IMR-90 (cell line): ENCODE data around the gene GOLGA3. TPM values are rescaled to one million over a fixed set of nuclear protein-coding genes. Genes with fewer than 3 reads are reported as not detected.

ENCODE experiments used
- ATAC-seq: fragments of 200-7000 bp; cut with Tn5 transposase; 2 replicates; pipeline ENCODE4 v1.9.1; 2020; ENCODE audit warnings: low read depth, mild to moderate bottlenecking, moderate library complexity
- BruUV-seq: library from RNA; stranded (reverse); fragments of 400-500 nt; replicated peaks from 2 replicates; lab custom pipeline; 2021; lab: Mats Ljungman, UMichigan
- CTCF ChIA-PET: fragments of 300-600 bp; formaldehyde crosslinking; extraction: SDS; loops from one replicate; lab custom pipeline; 2021; ENCODE audit warnings: antibody characterized with exemption; lab: Yijun Ruan, JAX
- POLR2A ChIA-PET: fragments of 300-600 bp; sonication (Branson Sonifier 250); formaldehyde crosslinking; loops from one replicate; lab custom pipeline; 2022; ENCODE audit warnings: antibody characterized with exemption; ENCODE audit not compliant: unreplicated experiment; lab: Charles Lee
- DNase-seq: peaks from one replicate; pipeline ENCODE4 v3.0.0; 2013
- H2AFZ ChIP-seq: replicated peaks from 2 replicates; pipeline ENCODE3; 2013; ENCODE audit warnings: low read length, mild to moderate bottlenecking; ENCODE audit not compliant: poor library complexity
- H2AK5ac ChIP-seq: 2 replicates; pipeline ENCODE4 v1.6.1; 2013; ENCODE audit warnings: low read depth, low read length, inconsistent platforms
- H2AK9ac ChIP-seq: replicated peaks from 2 replicates; pipeline ENCODE3; 2013; ENCODE audit warnings: mild to moderate bottlenecking, low read depth, low read length, moderate library complexity; ENCODE audit not compliant: poor library complexity
- H2BK120ac ChIP-seq: 2 replicates; pipeline ENCODE4 v1.6.1; 2013; ENCODE audit warnings: low read depth, low read length, inconsistent platforms
- H2BK15ac ChIP-seq: 3 replicates; pipeline ENCODE4 v1.6.1; 2013; ENCODE audit warnings: low read depth, low read length, inconsistent platforms
- H2BK20ac ChIP-seq: 2 replicates; pipeline ENCODE4 v1.6.1; 2013; ENCODE audit warnings: low read depth, mild to moderate bottlenecking, inconsistent platforms, low read length, moderate library complexity
- H2BK5ac ChIP-seq: 2 replicates; pipeline ENCODE4 v1.6.1; 2013; ENCODE audit warnings: mild to moderate bottlenecking, low read depth, low read length, inconsistent platforms; ENCODE audit not compliant: poor library complexity, severe bottlenecking
- H3K14ac ChIP-seq: replicated peaks from 2 replicates; pipeline ENCODE4 v1.6.1; 2013; ENCODE audit warnings: low read depth, low read length, inconsistent platforms
- H3K18ac ChIP-seq: 2 replicates; pipeline ENCODE4 v1.6.1; 2013; ENCODE audit warnings: low read depth, low read length, control low read depth
- H3K23ac ChIP-seq: 2 replicates; pipeline ENCODE4 v1.6.1; 2013; ENCODE audit warnings: low read depth, low read length, inconsistent platforms
- H3K27ac ChIP-seq: 2 replicates; pipeline ENCODE4 v1.5.1; 2013; ENCODE audit warnings: mild to moderate bottlenecking, control low read depth, low read length; ENCODE audit not compliant: insufficient read depth
- H3K27me3 ChIP-seq: 2 replicates; pipeline ENCODE4 v1.6.1; 2013; ENCODE audit warnings: low read length; ENCODE audit not compliant: control insufficient read depth, insufficient read depth
- H3K36me3 ChIP-seq: 2 replicates; pipeline ENCODE4 v1.6.1; 2013; ENCODE audit warnings: low read length, mixed read lengths; ENCODE audit not compliant: control insufficient read depth, insufficient read depth
- H3K4ac ChIP-seq: 2 replicates; pipeline ENCODE4 v1.6.1; 2013; ENCODE audit warnings: low read depth, low read length, inconsistent platforms
- H3K4me1 ChIP-seq: 2 replicates; pipeline ENCODE4 v1.6.1; 2013; ENCODE audit warnings: low read length, mixed read lengths; ENCODE audit not compliant: control insufficient read depth, insufficient read depth
- H3K4me2 ChIP-seq: 2 replicates; pipeline ENCODE4 v1.6.1; 2013; ENCODE audit warnings: low read depth, mild to moderate bottlenecking, control low read depth, low read length, moderate library complexity
- H3K4me3 ChIP-seq: 2 replicates; pipeline ENCODE4 v1.5.1; 2013; ENCODE audit warnings: low read depth, mild to moderate bottlenecking, control low read depth, low read length, moderate library complexity; ENCODE audit not compliant: insufficient read depth
- H3K56ac ChIP-seq: 2 replicates; pipeline ENCODE4 v1.6.1; 2013; ENCODE audit warnings: low read length, inconsistent platforms; ENCODE audit not compliant: insufficient read depth; ENCODE audit errors: extremely low read depth
- H3K79me1 ChIP-seq, 2 experiments: 2 replicates each; pipeline ENCODE4 v1.6.1; 2013; ENCODE audit warnings: low read length in 2 of 2, inconsistent platforms in 1 of 2, low read depth in 1 of 2
- H3K9ac ChIP-seq: 2 replicates; pipeline ENCODE4 v1.6.1; 2013; ENCODE audit warnings: low read depth, low read length, control low read depth
- H3K9me1 ChIP-seq: 2 replicates; pipeline ENCODE4 v1.6.1; 2013; ENCODE audit warnings: low read length, inconsistent platforms; ENCODE audit not compliant: insufficient read depth
- H3K9me3 ChIP-seq: 2 replicates; pipeline ENCODE4 v1.6.1; 2013; ENCODE audit warnings: low read length; ENCODE audit not compliant: control insufficient read depth, insufficient read depth
- H4K20me1 ChIP-seq: 2 replicates; pipeline ENCODE4 v1.6.1; 2013; ENCODE audit warnings: low read length, inconsistent platforms; ENCODE audit not compliant: insufficient read depth
- H4K5ac ChIP-seq: 2 replicates; pipeline ENCODE4 v1.6.1; 2013; ENCODE audit warnings: mild to moderate bottlenecking, low read depth, low read length, control low read depth
- H4K8ac ChIP-seq, 2 experiments: 2 replicates each; pipeline ENCODE4 v1.6.1; 2013; ENCODE audit warnings: low read depth in 2 of 2, low read length in 2 of 2, control low read depth in 1 of 2, inconsistent platforms in 1 of 2
- H4K91ac ChIP-seq: 2 replicates; pipeline ENCODE4 v1.6.1; 2013; ENCODE audit warnings: low read depth, low read length, inconsistent platforms; ENCODE audit not compliant: insufficient read depth
- BHLHE40 ChIP-seq: fragments of 150-350 bp; IDR thresholded peaks from 2 replicates; pipeline ENCODE4 v1.6.1; 2016; ENCODE audit warnings: mild to moderate bottlenecking, low read depth, low read length
- CHD1 ChIP-seq: IDR thresholded peaks from 2 replicates; pipeline ENCODE4 v1.6.1; 2012; ENCODE audit warnings: low read depth, low read length, improper control_type of control experiment
- CTCF ChIP-seq: conservative IDR thresholded peaks from 2 replicates; pipeline ENCODE4 v1.5.1; 2012; ENCODE audit warnings: mild to moderate bottlenecking, low read depth, low read length, improper control_type of control experiment
- ELK1 ChIP-seq: fragments of 150-350 bp; IDR thresholded peaks from 2 replicates; pipeline ENCODE4 v1.6.1; 2016; ENCODE audit warnings: low read depth, mild to moderate bottlenecking, low read length, moderate library complexity, borderline replicate concordance
- FOS ChIP-seq: fragments of 150-350 bp; IDR thresholded peaks from 2 replicates; pipeline ENCODE4 v1.6.1; 2016; ENCODE audit warnings: low read depth, low read length
- MAFK ChIP-seq: IDR thresholded peaks from 2 replicates; pipeline ENCODE4 v1.6.1; 2012; ENCODE audit warnings: low read depth, low read length, improper control_type of control experiment
- MAZ ChIP-seq: IDR thresholded peaks from 2 replicates; pipeline ENCODE4 v1.6.1; 2012; ENCODE audit warnings: low read depth, mild to moderate bottlenecking, low read length, improper control_type of control experiment, moderate library complexity, borderline replicate concordance
- POLR2A ChIP-seq: IDR thresholded peaks from 2 replicates; pipeline ENCODE4 v1.6.1; 2012; ENCODE audit warnings: mild to moderate bottlenecking, low read depth, low read length
- RAD21 ChIP-seq: IDR thresholded peaks from 2 replicates; pipeline ENCODE4 v1.6.1; 2012; ENCODE audit warnings: low read length, improper control_type of control experiment
- RCOR1 ChIP-seq: IDR thresholded peaks from 2 replicates; pipeline ENCODE4 v1.6.1; 2012; ENCODE audit warnings: mild to moderate bottlenecking, low read length, improper control_type of control experiment; ENCODE audit not compliant: insufficient replicate concordance
- RFX5 ChIP-seq: IDR thresholded peaks from 2 replicates; pipeline ENCODE4 v1.8.0; 2012; ENCODE audit warnings: low read depth, mild to moderate bottlenecking, low read length, moderate library complexity
- SMC3 ChIP-seq: fragments of 150-350 bp; IDR thresholded peaks from 2 replicates; pipeline ENCODE4 v1.6.1; 2016; ENCODE audit warnings: low read depth, mild to moderate bottlenecking, antibody characterized with exemption, low read length, moderate library complexity
- USF2 ChIP-seq: fragments of 150-350 bp; IDR thresholded peaks from 2 replicates; pipeline ENCODE4 v1.6.1; 2017; ENCODE audit warnings: mild to moderate bottlenecking, antibody characterized with exemption, low read length, low read depth
- WGBS, 2 experiments: methylation state at CpG; one replicate each; pipeline versions ENCODE4 v1.1.5 to v1.1.7; 2013; ENCODE audit warnings: missing lambda C conversion rate in 2 of 2; ENCODE audit not compliant: insufficient read length in 1 of 2; ENCODE audit errors: extremely low coverage in 2 of 2; 5-methylcytosine and 5-hydroxymethylcytosine counted together
- dilution Hi-C: fragments of 300-500 bp; cut with HindIII; formaldehyde crosslinking; loops from one replicate; pipeline ENCODE4 v1.14.3; 2018; ENCODE audit warnings: low sequenced_read_pairs; ENCODE audit not compliant: unreplicated experiment
- in situ Hi-C: fragments of 300-500 bp; cut with MboI; formaldehyde crosslinking; loops from 3 replicates; pipeline ENCODE4 v1.14.3; 2019; ENCODE audit warnings: low sequenced_read_pairs, inconsistent platforms, mixed read lengths
- intact Hi-C: fragments of 100-400 bp; cut with micrococcal nuclease; formaldehyde crosslinking; loops from 2 replicates; pipeline ENCODE4 v1.10.0; 2022
- polyA plus RNA-seq, 3 experiments: library from polyadenylated mRNA; depleted of rRNA; stranded (reverse); fragments of >200 nt; gene quantifications; 2 replicates each; pipeline ENCODE4 v1.2.3, GENCODE V29; 2012; ENCODE audit warnings: low replicate concordance in 1 of 3
- total RNA-seq: library from RNA; depleted of rRNA; stranded (reverse); fragments of >200 nt; gene quantifications from 2 replicates; pipeline ENCODE4 v1.2.3, GENCODE V29; 2012

Gene GOLGA3
- total and polyA plus RNA-seq, 2 of the 4 experiments (the other 2 are of a cell fraction) = 39.6 to 99.8 TPM

GRCh38 chr12:132771126-132771838 lies 57.4 kb downstream of the GOLGA3 start:
- no peak overlapping the region for H3K56ac ChIP-seq
- H3K9ac ChIP-seq = no peak overlapping the region
- H3K4me2 ChIP-seq = no peak overlapping the region
- H4K5ac ChIP-seq = no peak overlapping the region
- no peak overlapping the region for H3K27ac ChIP-seq
- H2BK120ac ChIP-seq = no peak overlapping the region
- dilution Hi-C loops (no loop called here), in situ Hi-C loops (no loop called here), intact Hi-C loops (no loop called here)
- no peak overlapping the region for H2AFZ ChIP-seq
- no peaks in the 10 kb centered on the region for H3K9me1 ChIP-seq
- no peak overlapping the region for H2AK5ac ChIP-seq
- TF ChIP-seq RFX5 (no peak), ELK1 (no peak), CHD1 (no peak), MAFK (no peak), MAZ (no peak), POLR2A (no peak), BHLHE40 (no peak), FOS (no peak), SMC3 (no peak), RCOR1 (no peak), RAD21 (no peak), CTCF (no peak), USF2 (no peak)
- no peak overlapping the region for H3K18ac ChIP-seq
- POLR2A ChIA-PET = no interaction called here
- 96% methylated on average over 8 of the region's 15 CpGs; no CpG with 5 or more reads in 1 of the 2 experiments for WGBS, 2 experiments
- DNase-seq = peak; percentile 61
- H2BK15ac ChIP-seq = no peak overlapping the region
- H4K91ac ChIP-seq = no peak overlapping the region
- CTCF ChIA-PET = interaction anchor here (0.5 kb wide), 1 partner anchor 834 kb away, joined by 4 read pairs; no protein-coding TSS in a partner anchor
- H3K79me1 ChIP-seq = peaks cover 18 to 23% of the 10 kb centered on the region in 2 experiments; a peak in 3 of 4 replicates
- no peaks in the 10 kb centered on the region for H3K27me3 ChIP-seq
- H3K4ac ChIP-seq = no peak overlapping the region
- H3K9me3 ChIP-seq = no peaks in the 10 kb centered on the region
- BruUV-seq = no TSS peak
- no peak; the same call in 1 of the 2 replicates for ATAC-seq
- peaks cover 22% of the 10 kb centered on the region for H4K20me1 ChIP-seq
- no peak overlapping the region for H3K14ac ChIP-seq
- H2BK20ac ChIP-seq = no peak overlapping the region
- no peak overlapping the region for H2AK9ac ChIP-seq
- peaks cover 61% of the 10 kb centered on the region for H3K36me3 ChIP-seq
- H3K4me1 ChIP-seq = peaks cover 5% of the 10 kb centered on the region
- H2BK5ac ChIP-seq = no peak overlapping the region
- H3K23ac ChIP-seq = no peak overlapping the region
- H4K8ac ChIP-seq = no peak overlapping the region
- H3K4me3 ChIP-seq = no peak overlapping the region
